DOHH2 (cell line): ENCODE measurements around the gene RUNX1.

Experiments
- H3F3A ChIP-seq: fragments of 200-600 bp; sonication (generic), shearing (Covaris generic); 2 replicates; pipeline ENCODE4 v1.6.0; 2016; ENCODE audit warnings: antibody characterized with exemption, mild to moderate bottlenecking; ENCODE audit not compliant: control insufficient read depth, insufficient read depth
- H3K27ac ChIP-seq: fragments of 200-600 bp; sonication (generic); 2 replicates; pipeline ENCODE4 v1.5.1; 2014; ENCODE audit warnings: low read depth, mild to moderate bottlenecking, low read length, moderate library complexity
- H3K27me3 ChIP-seq: fragments of 200-600 bp; sonication (generic); 2 replicates; pipeline ENCODE4 v1.6.1; 2014; ENCODE audit warnings: mild to moderate bottlenecking, low read length, mixed read lengths; ENCODE audit not compliant: control insufficient read depth
- H3K36me3 ChIP-seq: fragments of 200-600 bp; sonication (generic); 2 replicates; pipeline ENCODE4 v1.6.1; 2014; ENCODE audit warnings: mild to moderate bottlenecking, low read length, moderate library complexity, mixed read lengths; ENCODE audit not compliant: control insufficient read depth
- H3K4me1 ChIP-seq: fragments of 200-600 bp; sonication (generic); 2 replicates; pipeline ENCODE4 v1.6.1; 2014; ENCODE audit warnings: mild to moderate bottlenecking, low read length, mixed read lengths; ENCODE audit not compliant: control insufficient read depth
- H3K4me2 ChIP-seq: fragments of 200-600 bp; sonication (generic); 2 replicates; pipeline ENCODE4 v1.6.0; 2014; ENCODE audit warnings: mild to moderate bottlenecking, low read length, moderate library complexity
- H3K4me3 ChIP-seq: fragments of 200-600 bp; sonication (generic); 2 replicates; pipeline ENCODE4 v1.5.1; 2014; ENCODE audit warnings: mild to moderate bottlenecking, low read length, mixed read lengths
- H3K79me2 ChIP-seq: fragments of 200-600 bp; sonication (generic); 2 replicates; pipeline ENCODE4 v1.6.1; 2014; ENCODE audit warnings: mild to moderate bottlenecking, low read length, mixed read lengths; ENCODE audit not compliant: control insufficient read depth
- H3K9me2 ChIP-seq: fragments of 200-600 bp; sonication (generic); replicated peaks from 2 replicates; pipeline ENCODE4 v1.6.1; 2014; ENCODE audit warnings: mild to moderate bottlenecking, low read length, mixed read lengths; ENCODE audit not compliant: control insufficient read depth
- H3K9me3 ChIP-seq: fragments of 200-600 bp; sonication (generic); 2 replicates; pipeline ENCODE4 v1.6.1; 2014; ENCODE audit warnings: antibody characterized with exemption, low read length, mixed read lengths; ENCODE audit not compliant: control insufficient read depth, insufficient read depth
- H4K20me1 ChIP-seq: fragments of 200-600 bp; sonication (generic); 2 replicates; pipeline ENCODE4 v1.6.0; 2014; ENCODE audit warnings: low read depth, mild to moderate bottlenecking, antibody characterized with exemption, low read length, moderate library complexity; ENCODE audit not compliant: control insufficient read depth, insufficient read depth
- EZH2phosphoT487 ChIP-seq: fragments of 200-600 bp; sonication (generic); IDR thresholded peaks from 2 replicates; pipeline ENCODE4 v1.6.1; 2017; ENCODE audit warnings: borderline replicate concordance, mild to moderate bottlenecking, antibody characterized with exemption, low read length, moderate library complexity, mixed read lengths
- TF ChIP-seq, protein P1 (sequence below): fragments of 200-600 bp; sonication (generic); IDR thresholded peaks from one replicate; pipeline ENCODE4 v1.5.1; 2014; ENCODE audit warnings: antibody characterized with exemption, mild to moderate bottlenecking, low read depth, low read length; ENCODE audit not compliant: poor library complexity, severe bottlenecking

Gene RUNX1

DNA sequence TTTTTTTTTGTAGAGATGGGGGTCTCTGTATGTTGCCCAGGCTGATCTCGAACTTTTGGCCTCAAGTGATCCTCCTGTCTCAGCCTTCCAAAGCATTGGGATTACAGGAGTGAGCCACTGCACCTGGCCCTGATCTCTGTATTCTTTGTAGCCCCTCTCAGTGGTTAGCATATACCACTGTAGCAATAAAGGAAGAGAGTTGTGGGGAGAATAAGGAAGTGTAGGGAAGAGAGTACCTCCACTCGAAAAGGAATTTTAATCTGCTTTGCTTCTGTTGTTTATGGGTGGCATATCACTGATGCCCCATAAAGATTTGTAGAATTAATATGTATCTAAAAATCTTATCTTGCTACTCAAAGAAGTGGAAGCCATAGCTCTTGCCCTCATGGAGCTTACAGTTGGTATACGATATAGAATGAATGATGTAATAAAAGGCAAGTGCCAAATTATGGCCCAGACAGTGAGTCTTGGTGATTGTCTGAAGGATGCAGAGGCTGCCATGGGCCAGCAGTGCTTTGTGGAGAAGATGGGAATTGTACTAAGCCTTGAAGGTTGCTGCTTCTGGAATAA is 284.3 kb downstream of the RUNX1 start:
- no peaks in the 10 kb centered on the region for H3F3A ChIP-seq
- no peaks in the 10 kb centered on the region for H3K4me1 ChIP-seq
- TF ChIP-seq, protein P1, sequence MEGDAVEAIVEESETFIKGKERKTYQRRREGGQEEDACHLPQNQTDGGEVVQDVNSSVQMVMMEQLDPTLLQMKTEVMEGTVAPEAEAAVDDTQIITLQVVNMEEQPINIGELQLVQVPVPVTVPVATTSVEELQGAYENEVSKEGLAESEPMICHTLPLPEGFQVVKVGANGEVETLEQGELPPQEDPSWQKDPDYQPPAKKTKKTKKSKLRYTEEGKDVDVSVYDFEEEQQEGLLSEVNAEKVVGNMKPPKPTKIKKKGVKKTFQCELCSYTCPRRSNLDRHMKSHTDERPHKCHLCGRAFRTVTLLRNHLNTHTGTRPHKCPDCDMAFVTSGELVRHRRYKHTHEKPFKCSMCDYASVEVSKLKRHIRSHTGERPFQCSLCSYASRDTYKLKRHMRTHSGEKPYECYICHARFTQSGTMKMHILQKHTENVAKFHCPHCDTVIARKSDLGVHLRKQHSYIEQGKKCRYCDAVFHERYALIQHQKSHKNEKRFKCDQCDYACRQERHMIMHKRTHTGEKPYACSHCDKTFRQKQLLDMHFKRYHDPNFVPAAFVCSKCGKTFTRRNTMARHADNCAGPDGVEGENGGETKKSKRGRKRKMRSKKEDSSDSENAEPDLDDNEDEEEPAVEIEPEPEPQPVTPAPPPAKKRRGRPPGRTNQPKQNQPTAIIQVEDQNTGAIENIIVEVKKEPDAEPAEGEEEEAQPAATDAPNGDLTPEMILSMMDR: no peak
- no peak for TF ChIP-seq EZH2phosphoT487
- no peaks in the 10 kb centered on the region for H4K20me1 ChIP-seq
- peaks cover 8% of the 10 kb centered on the region; the same call in 1 of the 2 replicates for H3K27me3 ChIP-seq
- no peak overlapping the region for H3K4me3 ChIP-seq
- no peaks in the 10 kb centered on the region for H3K79me2 ChIP-seq
- H3K36me3 ChIP-seq: no peaks in the 10 kb centered on the region
- H3K9me3 ChIP-seq: no peaks in the 10 kb centered on the region
- no peak overlapping the region for H3K4me2 ChIP-seq
- H3K9me2 ChIP-seq: no peaks in the 10 kb centered on the region
- no peak overlapping the region for H3K27ac ChIP-seq

DNA sequence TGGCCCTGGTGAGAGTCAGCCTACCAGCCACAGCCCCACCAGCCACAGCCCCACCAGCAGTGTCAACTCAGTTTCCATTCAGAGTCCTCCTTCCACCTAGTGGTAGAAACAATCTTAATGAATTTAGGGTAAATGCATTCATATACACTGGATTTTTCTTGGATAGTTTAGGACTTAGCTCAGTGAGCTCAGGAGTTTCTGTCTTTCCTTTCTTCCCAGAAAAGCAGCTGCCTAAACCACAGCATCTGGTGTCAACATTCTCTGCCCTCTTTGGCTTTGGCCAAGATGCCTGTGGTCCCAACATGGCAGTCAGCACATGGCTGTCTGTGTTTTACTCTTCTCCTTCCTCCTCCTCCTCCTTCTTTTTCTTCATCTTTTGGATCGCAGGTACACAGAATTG is 286.3 kb downstream of the RUNX1 start:
- no peak overlapping the region for H3K27ac ChIP-seq
- H3K9me3 ChIP-seq: no peaks in the 10 kb centered on the region
- no peak overlapping the region for H3K4me3 ChIP-seq
- TF ChIP-seq, protein P1: no peak
- TF ChIP-seq EZH2phosphoT487: no peak
- no peaks in the 10 kb centered on the region for H3K4me1 ChIP-seq
- no peaks in the 10 kb centered on the region for H3F3A ChIP-seq
- no peak overlapping the region for H3K4me2 ChIP-seq
- no peaks in the 10 kb centered on the region for H3K79me2 ChIP-seq
- peaks cover 7% of the 10 kb centered on the region; the same call in 1 of the 2 replicates for H3K27me3 ChIP-seq
- no peaks in the 10 kb centered on the region for H3K9me2 ChIP-seq
- no peaks in the 10 kb centered on the region for H3K36me3 ChIP-seq
- H4K20me1 ChIP-seq: no peaks in the 10 kb centered on the region

DNA sequence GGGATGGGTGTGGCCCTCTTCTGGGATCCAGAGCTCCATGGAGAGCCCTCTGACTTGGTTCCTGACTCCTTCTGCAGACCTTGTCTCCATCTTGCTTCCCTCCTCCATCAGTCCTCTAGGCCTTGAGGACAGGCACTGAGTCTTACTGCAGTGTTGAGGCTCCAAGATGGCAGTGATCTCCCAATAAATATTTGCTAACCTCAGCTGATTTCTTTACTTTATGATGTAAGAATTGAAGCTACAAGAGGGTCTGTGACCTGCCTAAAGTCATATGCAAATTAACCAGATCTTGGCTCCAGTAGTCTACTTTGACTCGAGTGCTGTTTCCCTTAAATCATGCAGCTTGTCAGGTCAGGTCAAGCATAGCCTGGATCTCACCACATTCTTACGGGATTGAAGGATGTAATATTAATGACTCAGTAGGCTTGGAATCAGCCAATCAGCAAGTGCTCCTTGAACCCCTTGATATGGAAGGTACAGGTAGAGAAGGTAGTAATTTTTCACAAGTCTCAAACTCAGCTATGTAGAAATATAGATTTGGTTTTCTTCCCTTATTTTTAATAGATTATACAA is 287.3 kb downstream of the RUNX1 start:
- Histone ChIP-seq H3K27ac (no peak overlapping the region), H3F3A (no peaks in the 10 kb centered on the region), H4K20me1 (no peaks in the 10 kb centered on the region), H3K4me2 (no peak overlapping the region), H3K27me3 (no peaks in the 10 kb centered on the region), H3K79me2 (no peaks in the 10 kb centered on the region), H3K9me3 (no peaks in the 10 kb centered on the region), H3K4me1 (no peaks in the 10 kb centered on the region), H3K4me3 (no peak overlapping the region), H3K9me2 (no peaks in the 10 kb centered on the region), H3K36me3 (no peaks in the 10 kb centered on the region)
- TF ChIP-seq EZH2phosphoT487: no peak
- TF ChIP-seq, protein P1: no peak
